ENCODE measurements around the gene AGPAT3.

The AGPAT3 gene

GRCh38 chr21:43835050-43835449, 30.0 kb upstream of the AGPAT3 start:
- Histone ChIP-seq H3K36me3 (ENCODE audit: control insufficient read depth, low read length) (no peaks in the 10 kb centered on the region), H3K9me2 (replicated peaks; ENCODE audit: control insufficient read depth, low read length) (no peaks in the 10 kb centered on the region), H3K27ac (ENCODE audit: low read depth, low read length) (no peak overlapping the region), H4K20me1 (ENCODE audit: control insufficient read depth, insufficient read depth, low read depth, low read length) (no peaks in the 10 kb centered on the region), H3K27me3 (ENCODE audit: control insufficient read depth, low read length) (peaks cover 14% of the 10 kb centered on the region), H3K4me2 (ENCODE audit: low read length) (no peak overlapping the region), H3K79me2 (ENCODE audit: control insufficient read depth, low read length) (no peaks in the 10 kb centered on the region), H3K4me3 (ENCODE audit: low read length) (no peak overlapping the region), H3F3A (ENCODE audit: control insufficient read depth, insufficient read depth) (no peaks in the 10 kb centered on the region), H3K4me1 (ENCODE audit: control insufficient read depth, low read length) (no peaks in the 10 kb centered on the region), H3K9me3 (ENCODE audit: control insufficient read depth, insufficient read depth, low read length) (no peaks in the 10 kb centered on the region)
- TF ChIP-seq EZH2phosphoT487 (IDR thresholded peaks at IDR 0.05; ENCODE audit: borderline replicate concordance, low read length): no peak
- TF ChIP-seq, protein P1, sequence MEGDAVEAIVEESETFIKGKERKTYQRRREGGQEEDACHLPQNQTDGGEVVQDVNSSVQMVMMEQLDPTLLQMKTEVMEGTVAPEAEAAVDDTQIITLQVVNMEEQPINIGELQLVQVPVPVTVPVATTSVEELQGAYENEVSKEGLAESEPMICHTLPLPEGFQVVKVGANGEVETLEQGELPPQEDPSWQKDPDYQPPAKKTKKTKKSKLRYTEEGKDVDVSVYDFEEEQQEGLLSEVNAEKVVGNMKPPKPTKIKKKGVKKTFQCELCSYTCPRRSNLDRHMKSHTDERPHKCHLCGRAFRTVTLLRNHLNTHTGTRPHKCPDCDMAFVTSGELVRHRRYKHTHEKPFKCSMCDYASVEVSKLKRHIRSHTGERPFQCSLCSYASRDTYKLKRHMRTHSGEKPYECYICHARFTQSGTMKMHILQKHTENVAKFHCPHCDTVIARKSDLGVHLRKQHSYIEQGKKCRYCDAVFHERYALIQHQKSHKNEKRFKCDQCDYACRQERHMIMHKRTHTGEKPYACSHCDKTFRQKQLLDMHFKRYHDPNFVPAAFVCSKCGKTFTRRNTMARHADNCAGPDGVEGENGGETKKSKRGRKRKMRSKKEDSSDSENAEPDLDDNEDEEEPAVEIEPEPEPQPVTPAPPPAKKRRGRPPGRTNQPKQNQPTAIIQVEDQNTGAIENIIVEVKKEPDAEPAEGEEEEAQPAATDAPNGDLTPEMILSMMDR (IDR thresholded peaks at IDR 0.05; ENCODE audit: low read depth, low read length, poor library complexity, severe bottlenecking): no peak

DNA sequence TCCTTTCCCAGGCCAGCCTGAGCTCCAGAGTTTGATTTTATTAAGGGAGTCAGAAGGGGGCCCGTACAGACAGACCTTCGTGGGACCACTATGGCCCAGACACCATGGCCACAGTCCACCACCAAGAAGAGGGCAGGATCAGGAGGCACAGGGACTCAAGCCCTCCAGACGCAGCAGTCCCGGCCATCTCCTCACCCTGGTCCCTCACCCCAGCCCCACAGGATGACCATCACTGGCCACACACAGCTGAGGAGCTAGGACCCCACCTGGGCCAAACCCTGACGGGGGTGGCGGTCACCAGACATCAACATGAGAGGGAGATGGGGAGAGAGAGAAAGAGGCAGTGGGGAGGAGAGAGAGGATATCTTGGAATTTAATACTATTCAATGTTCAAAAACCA, 29.2 kb upstream of the AGPAT3 start:
- H3K4me3 ChIP-seq (ENCODE audit: low read length): no peak overlapping the region
- no peak overlapping the region for H3K4me2 ChIP-seq (ENCODE audit: low read length)
- H3K79me2 ChIP-seq (ENCODE audit: control insufficient read depth, low read length): no peaks in the 10 kb centered on the region
- TF ChIP-seq EZH2phosphoT487 (IDR thresholded peaks at IDR 0.05; ENCODE audit: borderline replicate concordance, low read length): no peak
- TF ChIP-seq, protein P1 (IDR thresholded peaks at IDR 0.05; ENCODE audit: low read depth, low read length, poor library complexity, severe bottlenecking): no peak
- no peaks in the 10 kb centered on the region for H3K9me3 ChIP-seq (ENCODE audit: control insufficient read depth, insufficient read depth, low read length)
- no peaks in the 10 kb centered on the region for H3K9me2 ChIP-seq (replicated peaks; ENCODE audit: control insufficient read depth, low read length)
- no peak overlapping the region for H3K27ac ChIP-seq (ENCODE audit: low read depth, low read length)
- peaks cover 14% of the 10 kb centered on the region for H3K27me3 ChIP-seq (ENCODE audit: control insufficient read depth, low read length)
- H3K4me1 ChIP-seq (ENCODE audit: control insufficient read depth, low read length): no peaks in the 10 kb centered on the region
- no peaks in the 10 kb centered on the region for H4K20me1 ChIP-seq (ENCODE audit: control insufficient read depth, insufficient read depth, low read depth, low read length)
- H3K36me3 ChIP-seq (ENCODE audit: control insufficient read depth, low read length): no peaks in the 10 kb centered on the region
- no peaks in the 10 kb centered on the region for H3F3A ChIP-seq (ENCODE audit: control insufficient read depth, insufficient read depth)

DNA sequence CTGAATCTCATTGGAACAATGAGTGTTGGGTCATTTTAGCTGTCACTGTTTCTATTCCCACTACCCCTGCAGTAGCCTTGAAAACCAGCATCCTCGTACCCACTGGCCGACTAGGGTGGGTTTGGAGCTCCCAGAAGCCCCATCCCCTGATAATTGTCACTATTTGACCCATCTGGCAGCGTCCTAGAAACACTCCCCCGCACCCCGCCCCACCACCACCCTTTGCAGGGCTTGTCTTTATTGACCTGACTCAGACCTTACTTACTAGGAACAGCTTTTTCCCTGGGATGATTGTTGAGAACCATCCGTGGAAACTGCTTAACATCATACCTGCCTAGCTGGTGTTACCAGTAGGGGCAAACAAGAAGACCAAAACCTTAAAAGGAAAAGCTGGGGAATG, 28.4 kb upstream of the AGPAT3 start:
- no peak overlapping the region for H3K27ac ChIP-seq (ENCODE audit: low read depth, low read length)
- no peaks in the 10 kb centered on the region for H3K36me3 ChIP-seq (ENCODE audit: control insufficient read depth, low read length)
- no peak overlapping the region for H3K4me2 ChIP-seq (ENCODE audit: low read length)
- H3K9me3 ChIP-seq (ENCODE audit: control insufficient read depth, insufficient read depth, low read length): no peaks in the 10 kb centered on the region
- TF ChIP-seq, protein P1 (IDR thresholded peaks at IDR 0.05; ENCODE audit: low read depth, low read length, poor library complexity, severe bottlenecking): no peak
- no peak for TF ChIP-seq EZH2phosphoT487 (IDR thresholded peaks at IDR 0.05; ENCODE audit: borderline replicate concordance, low read length)
- H3K4me1 ChIP-seq (ENCODE audit: control insufficient read depth, low read length): no peaks in the 10 kb centered on the region
- no peaks in the 10 kb centered on the region for H3F3A ChIP-seq (ENCODE audit: control insufficient read depth, insufficient read depth)
- H4K20me1 ChIP-seq (ENCODE audit: control insufficient read depth, insufficient read depth, low read depth, low read length): no peaks in the 10 kb centered on the region
- no peaks in the 10 kb centered on the region for H3K9me2 ChIP-seq (replicated peaks; ENCODE audit: control insufficient read depth, low read length)
- no peak overlapping the region for H3K4me3 ChIP-seq (ENCODE audit: low read length)
- H3K27me3 ChIP-seq (ENCODE audit: control insufficient read depth, low read length): peaks cover 14% of the 10 kb centered on the region
- no peaks in the 10 kb centered on the region for H3K79me2 ChIP-seq (ENCODE audit: control insufficient read depth, low read length)

GRCh38 chr21:43840259-43840658, 24.8 kb upstream of the AGPAT3 start:
- Histone ChIP-seq H3K27me3 (ENCODE audit: control insufficient read depth, low read length) (peaks cover 14% of the 10 kb centered on the region), H3K4me3 (ENCODE audit: low read length) (no peak overlapping the region), H3K9me3 (ENCODE audit: control insufficient read depth, insufficient read depth, low read length) (no peaks in the 10 kb centered on the region), H3F3A (ENCODE audit: control insufficient read depth, insufficient read depth) (no peaks in the 10 kb centered on the region), H3K36me3 (ENCODE audit: control insufficient read depth, low read length) (no peaks in the 10 kb centered on the region), H4K20me1 (ENCODE audit: control insufficient read depth, insufficient read depth, low read depth, low read length) (no peaks in the 10 kb centered on the region), H3K79me2 (ENCODE audit: control insufficient read depth, low read length) (no peaks in the 10 kb centered on the region), H3K4me2 (ENCODE audit: low read length) (no peak overlapping the region), H3K4me1 (ENCODE audit: control insufficient read depth, low read length) (peaks cover 5% of the 10 kb centered on the region), H3K27ac (ENCODE audit: low read depth, low read length) (no peak overlapping the region), H3K9me2 (replicated peaks; ENCODE audit: control insufficient read depth, low read length) (no peaks in the 10 kb centered on the region)
- TF ChIP-seq EZH2phosphoT487 (IDR thresholded peaks at IDR 0.05; ENCODE audit: borderline replicate concordance, low read length): no peak
- TF ChIP-seq, protein P1 (IDR thresholded peaks at IDR 0.05; ENCODE audit: low read depth, low read length, poor library complexity, severe bottlenecking): no peak
